Measurements from ENCODE around the gene DIPK2A.

DIPK2A gene

DNA sequence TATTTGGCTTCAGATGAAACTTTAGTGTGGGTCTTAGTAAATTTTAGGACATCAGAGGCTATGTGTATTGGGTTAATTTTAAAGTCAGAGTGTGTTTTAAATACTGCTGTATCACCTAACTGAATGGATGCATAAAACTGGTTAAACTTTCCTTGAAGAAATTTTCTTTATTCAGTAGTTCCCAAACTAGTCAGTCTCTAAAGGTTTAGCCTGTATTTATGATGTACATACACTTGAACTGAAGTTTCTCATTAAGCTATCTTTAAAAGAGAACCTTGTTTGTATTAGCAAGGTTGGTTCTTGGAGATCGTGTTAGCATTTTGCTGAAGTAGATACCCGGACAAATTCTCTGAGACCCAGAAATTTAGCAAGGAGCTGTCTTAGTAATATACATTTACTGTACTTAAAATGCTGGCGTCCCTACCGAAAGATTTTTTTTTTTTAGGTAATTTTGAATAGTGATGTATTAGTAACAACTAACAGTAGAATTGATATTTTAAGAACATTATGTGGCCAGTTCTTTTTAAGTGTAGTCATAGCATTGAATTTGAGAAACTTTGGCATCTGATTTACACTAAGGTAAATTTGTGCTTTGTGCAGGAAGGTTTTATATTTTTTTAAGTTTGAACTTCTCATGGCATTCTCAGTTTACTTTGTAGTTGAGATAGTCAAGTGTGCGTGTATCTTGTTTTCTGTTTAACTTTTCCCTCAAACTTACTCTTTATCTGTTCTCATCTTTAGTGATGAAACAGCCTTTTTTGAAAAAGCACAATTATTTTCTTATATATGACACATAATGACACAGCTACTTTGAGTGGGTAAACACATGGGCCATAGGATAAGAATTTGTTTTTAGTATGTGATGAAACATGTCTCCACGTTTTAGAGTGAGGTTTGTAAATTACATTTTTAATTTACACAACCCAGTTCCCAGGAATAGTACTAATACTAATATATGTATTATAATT, 2.9 kb downstream of the DIPK2A start:
- peak in 1 of 51 donors; percentile 57 for DNase-seq

DNA sequence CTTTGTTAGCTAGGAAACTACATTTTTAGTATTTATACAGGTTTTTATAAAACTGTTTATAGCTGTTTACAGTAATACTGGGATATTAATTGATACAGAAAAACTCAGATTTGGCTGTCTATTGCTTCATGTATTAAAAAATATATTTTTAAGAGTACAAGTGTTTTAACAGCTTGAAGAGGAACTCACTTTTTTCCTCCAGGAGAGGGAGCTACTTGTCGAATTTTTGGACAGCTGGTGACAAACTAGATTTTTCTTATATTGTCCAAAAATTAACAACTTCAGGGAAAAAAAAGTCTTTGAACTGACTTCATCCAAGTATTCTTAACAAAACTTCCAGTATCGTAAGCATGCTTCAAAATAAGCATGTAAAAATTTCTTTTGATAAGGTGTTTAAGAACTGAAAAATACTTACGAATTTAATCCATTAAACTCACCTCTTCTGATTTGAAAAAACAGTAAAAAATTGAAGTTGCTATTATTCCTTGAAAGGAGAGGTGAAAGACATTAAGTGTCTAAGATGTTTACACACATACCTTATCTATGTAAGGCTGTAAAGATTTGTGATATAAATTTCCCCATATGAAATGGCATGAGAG, 4.0 kb downstream of the DIPK2A start:
- DNase-seq = peak in 3 of 51 donors; percentile 18 to 68 (median 22)

DNA sequence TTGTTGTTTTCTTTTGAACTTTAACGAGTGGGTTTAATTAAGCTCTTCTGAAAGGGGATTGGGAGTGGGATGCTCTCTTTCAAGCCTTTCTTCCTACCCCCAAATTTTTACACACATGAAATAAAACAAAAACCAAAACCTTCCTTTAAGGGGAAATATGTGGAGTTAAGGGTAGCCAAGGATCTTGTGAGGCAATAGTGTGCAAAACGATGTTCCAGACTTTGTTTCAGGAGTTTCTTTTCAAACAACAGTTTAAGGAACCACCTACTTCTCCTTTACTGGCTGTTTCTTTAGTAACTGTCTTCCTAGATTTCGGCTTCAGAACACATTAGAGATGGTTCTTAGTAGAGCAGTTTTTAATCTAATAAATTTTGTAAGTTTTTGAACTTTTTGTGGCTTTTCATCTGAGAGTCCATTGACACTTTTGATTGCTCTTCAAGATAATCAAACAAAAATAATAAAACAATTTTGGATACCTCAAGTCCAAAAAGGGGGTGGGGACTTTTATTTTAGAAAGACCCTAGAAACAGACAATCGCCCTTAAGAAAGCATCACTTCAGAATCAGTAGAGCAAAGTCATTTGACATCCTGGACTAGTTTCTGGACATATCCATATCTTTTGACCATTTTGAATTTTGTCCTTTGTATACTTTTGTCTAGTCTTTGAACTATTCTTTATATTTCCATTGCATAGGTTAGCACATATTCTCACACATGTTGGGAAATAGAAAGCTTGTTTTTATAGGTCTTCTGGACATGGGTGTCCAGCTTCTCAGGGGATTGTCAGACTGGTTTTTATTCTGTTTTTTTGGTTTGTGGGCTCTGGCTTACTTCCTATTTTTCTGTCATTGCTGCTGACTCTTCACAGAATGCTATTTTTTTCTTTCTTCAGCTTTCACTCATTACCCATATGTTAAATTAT, 6.0 kb downstream of the DIPK2A start:
- DNase-seq = peak in 2 of 51 donors; percentile 16 to 56

DNA sequence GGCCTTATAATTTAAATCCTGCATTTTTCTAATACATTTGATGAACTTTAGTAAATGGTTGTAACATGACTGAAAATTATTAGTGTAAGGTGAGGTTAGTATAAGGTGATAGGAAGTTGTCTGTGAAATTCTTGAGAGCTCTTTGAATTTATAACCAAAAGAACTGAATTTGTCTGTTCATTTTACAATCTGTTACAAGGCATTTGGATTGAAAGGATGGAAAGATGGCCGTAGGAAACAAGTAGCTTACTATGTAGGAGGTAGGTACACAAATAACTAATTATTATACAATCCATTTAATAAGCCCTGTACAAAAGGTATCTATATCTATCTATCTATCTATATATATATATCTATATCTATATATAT, 6.6 kb downstream of the DIPK2A start:
- DNase-seq = no peak

DNA sequence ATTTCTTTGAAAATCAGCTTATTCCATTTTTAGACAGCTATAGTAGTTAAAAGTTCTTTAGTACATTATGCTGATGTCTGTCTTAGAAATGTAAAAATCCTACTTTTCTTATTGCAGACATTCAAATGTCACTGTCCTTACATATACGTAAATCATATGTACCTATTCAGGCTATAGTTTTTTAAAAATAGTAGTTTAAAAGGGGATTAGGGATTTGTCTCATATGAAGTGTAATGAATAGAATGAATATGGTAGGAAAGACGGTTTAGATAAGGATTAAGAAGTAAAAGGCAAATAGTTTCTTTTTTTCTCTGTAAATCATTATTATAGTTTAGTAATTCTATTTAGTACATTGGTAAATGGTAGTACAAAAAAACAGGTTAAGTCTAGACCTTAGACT, 7.4 kb downstream of the DIPK2A start:
- no peak for DNase-seq

DNA sequence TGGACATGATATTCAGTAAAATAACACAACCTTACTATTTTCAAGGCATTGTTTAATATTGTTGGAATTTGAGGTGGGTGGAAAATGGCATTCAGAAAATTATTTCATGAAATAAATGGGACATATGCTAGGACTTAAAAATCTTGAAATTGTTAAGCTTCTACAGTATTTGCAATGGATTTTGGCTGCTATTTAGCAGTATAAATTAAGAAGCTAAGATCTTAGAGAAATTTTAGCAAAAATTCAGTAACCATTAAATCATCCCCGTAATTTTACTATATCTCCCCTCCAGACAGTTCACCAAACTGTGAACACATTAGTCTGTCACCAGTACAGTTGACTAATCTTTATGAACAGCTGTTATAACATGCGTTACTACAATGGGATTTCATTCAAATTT, 8.2 kb downstream of the DIPK2A start:
- DNase-seq = no peak

DNA sequence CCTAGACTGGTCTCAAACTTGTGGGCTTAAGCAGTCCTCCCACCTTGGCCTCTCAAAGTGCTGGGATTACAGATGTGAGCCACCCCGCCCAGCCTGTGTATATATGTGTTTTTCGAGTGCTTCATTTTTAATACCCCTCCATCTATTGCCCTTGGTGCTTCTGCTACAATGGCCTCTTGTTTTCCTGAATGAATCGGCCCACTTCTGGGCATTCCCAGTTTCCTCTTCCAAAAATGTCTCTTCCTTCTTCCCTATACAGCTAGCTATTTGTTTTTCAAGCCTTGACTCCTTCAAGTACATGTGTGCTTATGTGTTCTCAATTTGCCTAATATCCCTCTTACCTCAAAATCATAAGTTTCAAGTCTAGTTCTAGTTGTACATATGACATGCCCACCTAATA, 16.7 kb downstream of the DIPK2A start:
- no peak for DNase-seq

DNA sequence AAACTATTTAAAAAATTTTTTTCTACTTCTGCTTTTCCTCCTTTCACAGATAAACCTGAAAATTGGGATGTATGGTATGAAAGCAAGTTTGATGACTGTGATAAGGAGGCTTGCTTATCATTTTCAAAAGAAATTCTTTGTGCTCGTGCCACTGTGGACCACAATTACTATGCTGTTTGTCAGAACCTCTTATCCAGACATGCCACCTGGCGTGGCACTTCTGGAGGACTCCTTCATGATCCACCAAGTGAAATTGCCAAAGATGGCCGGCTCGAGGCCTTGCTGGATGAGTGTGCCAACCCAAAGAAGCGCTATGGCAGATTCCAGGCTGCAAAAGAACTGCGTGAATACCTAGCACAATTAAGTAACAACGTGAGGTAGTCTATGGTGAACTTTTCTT, 17.8 kb downstream of the DIPK2A start:
- no peak for DNase-seq

DNA sequence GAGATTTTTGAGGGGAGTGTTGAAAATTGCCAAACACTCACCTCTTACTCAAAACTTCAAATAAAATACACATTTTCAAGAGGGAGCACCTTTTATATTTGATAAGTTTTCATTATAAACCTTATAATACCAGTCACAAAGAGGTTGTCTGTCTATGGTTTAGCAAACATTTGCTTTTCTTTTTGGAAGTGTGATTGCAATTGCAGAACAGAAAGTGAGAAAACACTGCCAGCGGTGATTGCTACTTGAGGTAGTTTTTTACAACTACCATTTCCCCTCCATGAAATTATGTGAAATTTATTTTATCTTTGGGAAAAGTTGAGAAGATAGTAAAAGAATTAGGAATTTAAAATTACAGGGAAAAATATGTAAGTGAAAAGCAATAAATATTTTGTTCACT, 20.1 kb downstream of the DIPK2A start:
- no peak for DNase-seq

DNA sequence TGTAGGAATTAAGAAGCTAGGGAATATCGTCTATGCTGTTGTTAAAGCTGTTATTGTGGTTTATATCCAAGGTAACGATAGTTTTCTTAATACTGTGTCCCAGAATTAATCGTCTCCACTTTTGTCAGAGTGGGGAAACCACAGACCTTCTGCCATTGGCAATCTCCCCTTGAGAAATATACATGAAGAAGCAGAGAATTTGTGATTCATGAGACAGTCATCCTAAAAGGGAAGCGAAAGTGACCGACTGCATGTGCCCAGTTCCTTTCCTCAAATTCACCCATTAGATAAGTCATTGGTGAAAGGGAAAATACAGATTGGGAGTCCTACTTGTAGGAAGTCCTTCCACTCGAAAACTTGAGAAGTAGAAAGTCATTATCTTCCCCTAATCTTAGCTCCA, 26.6 kb downstream of the DIPK2A start:
- peak in 1 of 51 donors; percentile 12 for DNase-seq

DNA sequence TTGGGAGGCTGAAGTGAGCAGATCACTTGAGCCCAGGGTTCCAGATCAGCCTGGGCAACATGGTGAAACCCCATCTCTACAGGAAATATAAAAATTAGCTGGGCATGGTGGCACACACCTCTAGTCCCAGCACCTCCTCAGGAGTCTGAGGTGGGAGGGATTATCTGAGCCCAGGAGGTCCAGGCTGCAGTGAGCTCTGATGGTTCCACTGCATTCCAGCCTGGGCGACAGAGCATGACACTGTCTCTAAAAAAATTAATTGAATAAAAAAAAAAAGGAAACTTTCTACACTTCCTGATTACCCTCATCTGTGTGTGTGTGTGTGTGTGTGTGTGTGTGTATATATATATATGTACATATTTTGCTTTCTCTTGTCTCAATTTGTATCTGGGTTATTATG, 31.4 kb downstream of the DIPK2A start:
- no peak for DNase-seq

DNA sequence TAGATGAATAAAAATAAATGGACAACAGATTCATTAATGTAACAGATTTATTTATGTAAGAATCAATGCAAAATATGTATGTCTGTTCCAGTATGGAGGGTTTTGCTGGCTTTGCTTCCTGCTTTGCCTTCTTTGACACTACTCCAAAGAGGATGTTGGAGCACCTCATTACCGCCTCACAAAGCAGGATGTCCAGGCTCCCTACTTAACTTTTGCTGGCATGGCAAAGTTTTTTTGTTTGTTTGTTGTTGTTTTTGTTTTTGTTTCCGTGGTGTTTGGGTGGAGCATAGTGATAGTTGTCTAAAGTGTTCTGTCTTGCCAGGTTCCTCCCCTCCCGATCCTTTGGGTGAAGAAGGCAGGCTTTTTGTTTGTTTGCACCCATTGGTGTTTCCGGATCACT, 38.7 kb downstream of the DIPK2A start:
- no peak for DNase-seq

DNA sequence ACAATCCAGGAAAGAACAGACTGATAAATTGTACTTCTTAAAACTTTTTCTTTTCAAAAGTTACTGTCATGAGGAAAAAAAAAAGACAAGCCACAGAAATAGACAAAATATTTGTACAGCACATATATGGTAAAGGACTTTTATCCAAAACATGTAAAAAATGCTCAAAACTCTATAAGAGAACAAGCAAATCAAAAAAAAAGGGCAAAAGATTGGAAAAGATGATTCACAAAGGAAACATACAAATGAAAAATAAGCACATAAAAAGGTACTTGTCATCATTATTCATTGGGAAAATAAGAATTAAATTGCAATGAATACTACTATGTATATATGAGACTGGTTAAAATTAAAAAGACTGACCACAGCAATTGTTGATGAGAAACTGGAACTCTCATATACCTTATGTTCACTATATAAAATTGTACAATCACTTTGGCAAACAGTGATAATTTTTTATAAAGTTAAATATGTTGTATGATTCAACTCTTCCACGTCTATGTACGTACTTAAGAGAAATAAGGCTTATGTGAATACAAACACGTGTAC, 39.7 kb downstream of the DIPK2A start:
- DNase-seq = no peak

DNA sequence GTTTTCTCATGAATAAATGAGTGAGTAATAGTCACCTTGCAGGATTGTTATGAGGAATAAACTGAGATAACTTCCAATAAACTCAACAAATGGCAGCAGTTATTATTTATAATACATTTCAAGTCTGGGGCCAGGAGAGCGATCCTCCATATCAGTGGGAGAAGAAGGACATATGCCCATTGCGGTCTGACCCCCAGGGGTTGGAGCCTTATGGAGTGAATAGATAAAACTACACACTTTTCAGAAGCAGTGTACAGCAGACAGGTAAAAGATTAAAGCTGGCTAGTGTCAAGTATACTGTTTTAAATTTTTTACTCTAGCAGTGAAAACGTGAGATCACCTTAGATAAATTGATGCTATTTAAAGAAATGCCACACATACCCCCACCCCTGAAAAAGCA, 43.5 kb downstream of the DIPK2A start:
- DNase-seq = no peak

DNA sequence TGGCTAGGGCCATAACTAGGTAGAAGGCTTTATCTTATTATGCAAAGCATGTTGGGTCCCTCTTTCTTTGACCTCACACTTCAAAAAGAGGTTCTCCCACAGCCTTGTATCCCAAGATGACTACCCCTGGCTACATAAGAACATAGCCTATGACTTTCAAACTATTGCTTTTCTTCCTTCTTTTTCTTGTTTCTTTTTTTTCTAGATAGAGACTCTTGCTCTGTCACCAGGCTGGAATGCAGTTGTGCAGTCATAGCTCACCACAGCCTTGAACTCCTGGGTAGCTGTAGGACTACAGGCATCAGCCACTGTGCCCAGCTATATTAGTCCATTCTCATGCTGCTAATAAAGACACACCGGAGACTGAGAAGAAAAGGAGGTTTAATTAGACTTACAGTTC, 47.2 kb downstream of the DIPK2A start:
- no peak for DNase-seq
